ENCODE data around the gene DPPA5.
"Not testable (repeated sequence)": the region's sequence is repeated elsewhere in the genome, so short reads cannot be mapped to it uniquely, and the experiment has no call there.

DPPA5 gene

GRCh38 chr6:73353636-73354593, at the start of gene DPPA5:
Gene DPPA5 (minus strand): TSS chr6:73354276. CDS start chr6:73354225, 51 bp downstream.
- no peak for DNase-seq (ENCODE audit: low read depth in 3 of 3, low spot score in 1 of 3)

GRCh38 chr6:73400656-73401055, 46.6 kb upstream of the DPPA5 start:
- DNase-seq (ENCODE audit: low read depth in 3 of 3, low spot score in 1 of 3), result no peak

GRCh38 chr6:73395875-73396274, 41.8 kb upstream of the DPPA5 start:
- DNase-seq (ENCODE audit: low read depth in 3 of 3, low spot score in 1 of 3), result no peak

- peak in 1 of 3 donors; percentile 10 for DNase-seq (ENCODE audit: low read depth in 3 of 3, low spot score in 1 of 3)
Measured at GRCh38 chr6:73394577-73395354, 40.7 kb upstream of the DPPA5 start, which contains the start of gene DDX43. Gene DDX43 (plus strand): TSS chr6:73394828. CDS start chr6:73394906, 78 bp downstream.

GRCh38 chr6:73393278-73393677, 39.2 kb upstream of the DPPA5 start:
- no peak for DNase-seq (ENCODE audit: low read depth in 3 of 3, low spot score in 1 of 3)

GRCh38 chr6:73392188-73392587, 38.1 kb upstream of the DPPA5 start:
- DNase-seq (ENCODE audit: low read depth in 3 of 3, low spot score in 1 of 3), result not testable (repeated sequence)

GRCh38 chr6:73391675-73392074, 37.6 kb upstream of the DPPA5 start:
- no peak for DNase-seq (ENCODE audit: low read depth in 3 of 3, low spot score in 1 of 3)

- DNase-seq (ENCODE audit: low read depth in 3 of 3, low spot score in 1 of 3), result no peak
Measured at GRCh38 chr6:73389854-73390253, 35.8 kb upstream of the DPPA5 start.

GRCh38 chr6:73388800-73389512, 34.9 kb upstream of the DPPA5 start:
- DNase-seq (ENCODE audit: low read depth in 3 of 3, low spot score in 1 of 3), result peak in 2 of 3 donors; percentile 11 to 13

- no peak for DNase-seq (ENCODE audit: low read depth in 3 of 3, low spot score in 1 of 3)
Measured at GRCh38 chr6:73388433-73388799, 34.3 kb upstream of the DPPA5 start.

- no peak for DNase-seq (ENCODE audit: low read depth in 3 of 3, low spot score in 1 of 3)
Measured at GRCh38 chr6:73382462-73383113, 28.5 kb upstream of the DPPA5 start.

GRCh38 chr6:73381531-73381930, 27.5 kb upstream of the DPPA5 start:
- not testable (repeated sequence) for DNase-seq (ENCODE audit: low read depth in 3 of 3, low spot score in 1 of 3)

GRCh38 chr6:73377225-73377624, 23.1 kb upstream of the DPPA5 start:
- DNase-seq (ENCODE audit: low read depth in 3 of 3, low spot score in 1 of 3), result no peak

- DNase-seq (ENCODE audit: low read depth in 3 of 3, low spot score in 1 of 3), result no peak
Measured at GRCh38 chr6:73375216-73375615, 21.1 kb upstream of the DPPA5 start.

- no peak for DNase-seq (ENCODE audit: low read depth in 3 of 3, low spot score in 1 of 3)
Measured at GRCh38 chr6:73372516-73372915, 18.4 kb upstream of the DPPA5 start.

GRCh38 chr6:73371984-73372383, 17.9 kb upstream of the DPPA5 start:
- DNase-seq (ENCODE audit: low read depth in 3 of 3, low spot score in 1 of 3), result no peak

- no peak for DNase-seq (ENCODE audit: low read depth in 3 of 3, low spot score in 1 of 3)
Measured at GRCh38 chr6:73369563-73369962, 15.5 kb upstream of the DPPA5 start, which contains the start of gene OOEP. Gene OOEP (minus strand): TSS chr6:73369897. CDS start chr6:73369792, 105 bp downstream.

- DNase-seq (ENCODE audit: low read depth in 3 of 3, low spot score in 1 of 3), result no peak
Measured at GRCh38 chr6:73369157-73369556, 15.1 kb upstream of the DPPA5 start.

GRCh38 chr6:73368675-73369074, 14.6 kb upstream of the DPPA5 start:
- DNase-seq (ENCODE audit: low read depth in 3 of 3, low spot score in 1 of 3), result no peak

- DNase-seq (ENCODE audit: low read depth in 3 of 3, low spot score in 1 of 3), result no peak
Measured at GRCh38 chr6:73367761-73368355, 13.8 kb upstream of the DPPA5 start.
